GM21529 (cell line): ENCODE results near the gene ATCAY.
"Not testable (repeated sequence)": the region's sequence is repeated elsewhere in the genome, so short reads cannot be mapped to it uniquely, and the experiment has no call there.

Source experiments
- ATAC-seq: cut with Tn5 transposase; IDR thresholded peaks from one replicate; pipeline ENCODE4 v1.9.1; 2021; ENCODE audit not compliant: unreplicated experiment

The ATCAY gene

GRCh38 chr19:3945838-3946237, 65.4 kb downstream of the ATCAY start:
- ATAC-seq: no peak

DNA sequence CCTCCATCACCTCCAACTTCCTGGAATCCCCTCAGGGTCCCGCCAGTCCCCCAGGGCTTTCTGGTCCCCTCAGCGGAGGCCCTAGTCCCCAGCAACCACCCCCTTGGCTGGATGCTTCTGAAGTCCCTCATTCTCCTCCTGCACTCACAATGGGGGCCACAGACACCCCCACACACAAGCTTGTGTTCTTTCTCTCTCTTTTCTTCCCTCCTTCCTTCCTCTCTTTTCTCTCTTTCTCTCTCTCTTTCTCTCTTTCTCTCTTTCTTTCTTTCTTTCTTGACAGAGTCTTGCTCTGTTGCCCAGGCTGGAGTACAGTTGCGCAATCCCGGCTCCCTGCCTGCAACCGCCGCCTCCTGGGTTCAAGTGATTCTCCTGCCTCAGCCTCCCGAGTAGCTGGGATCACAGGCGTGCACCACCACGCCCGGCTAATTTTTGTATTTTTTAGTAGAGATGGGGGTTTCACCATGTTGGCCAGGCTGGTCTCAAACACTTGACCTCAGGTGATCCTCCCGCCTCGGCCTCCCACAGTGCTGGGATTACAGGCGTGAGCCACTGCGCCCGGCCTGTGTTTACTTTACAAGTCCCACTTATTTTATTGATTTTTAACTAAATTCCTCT, 66.9 kb downstream of the ATCAY start:
- ATAC-seq: not testable (repeated sequence)

DNA sequence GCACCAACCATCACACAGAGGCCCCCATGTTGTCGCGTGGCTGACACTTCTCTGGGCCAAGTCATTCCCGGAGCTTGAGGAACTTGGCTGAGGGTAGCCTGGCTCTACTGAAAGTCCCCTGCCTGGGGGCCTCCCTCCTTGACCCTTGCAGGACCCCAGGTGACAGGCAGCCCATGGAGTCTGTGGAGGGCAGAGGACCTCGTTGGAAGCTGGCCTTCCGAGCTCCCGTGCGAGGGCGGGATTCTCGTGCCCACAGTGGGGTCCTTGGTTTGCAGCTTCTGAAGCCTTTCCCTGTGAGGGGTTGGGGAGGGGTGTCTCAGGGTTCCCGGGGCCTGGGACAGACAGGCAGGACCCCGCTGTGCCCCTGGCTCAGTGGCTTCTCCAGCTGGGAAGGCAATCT, 68.8 kb downstream of the ATCAY start:
- ATAC-seq: no peak

DNA sequence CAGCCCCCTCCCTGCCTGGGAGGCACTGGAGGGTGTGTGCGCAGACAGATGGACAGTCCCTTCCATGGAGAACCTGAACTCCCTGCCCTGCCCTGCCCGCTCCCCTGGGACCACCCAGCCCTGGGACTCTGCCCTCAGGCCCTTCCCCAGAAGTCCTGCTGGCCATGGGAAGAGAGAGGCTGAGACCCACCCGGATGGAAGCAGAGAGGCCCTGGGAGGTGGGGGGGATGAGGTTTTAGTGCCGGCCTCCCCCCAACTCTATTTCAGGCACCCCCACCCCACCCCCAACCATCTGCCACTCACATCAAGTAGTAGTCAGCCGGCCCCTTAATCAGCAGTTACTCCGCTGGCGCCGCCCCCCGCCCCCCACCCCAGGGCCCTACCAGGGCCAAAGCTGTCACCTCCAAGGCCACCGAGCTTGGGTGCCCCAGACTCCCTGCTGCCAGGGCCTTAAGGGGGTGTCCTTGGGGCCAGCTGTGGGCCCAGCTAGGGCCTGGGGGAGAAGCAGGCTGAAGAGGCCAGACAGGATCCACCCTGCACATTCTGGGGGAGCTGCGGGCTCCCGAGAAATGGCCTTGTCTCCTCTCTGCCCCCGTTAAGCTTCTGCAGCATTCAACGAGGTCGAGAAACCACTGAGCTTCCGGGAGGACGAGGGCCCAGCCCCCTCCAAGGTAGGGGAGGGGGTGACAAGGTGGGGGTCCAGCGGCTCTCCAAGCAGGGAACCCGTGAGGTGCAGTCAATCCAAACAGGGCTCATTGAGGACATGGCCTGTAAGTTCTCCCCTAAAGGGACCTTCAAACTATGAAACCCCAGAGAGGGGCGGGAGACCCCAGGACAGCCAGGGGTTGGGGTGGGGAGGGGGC, 69.7 kb downstream of the ATCAY start:
- ATAC-seq: no peak

DNA sequence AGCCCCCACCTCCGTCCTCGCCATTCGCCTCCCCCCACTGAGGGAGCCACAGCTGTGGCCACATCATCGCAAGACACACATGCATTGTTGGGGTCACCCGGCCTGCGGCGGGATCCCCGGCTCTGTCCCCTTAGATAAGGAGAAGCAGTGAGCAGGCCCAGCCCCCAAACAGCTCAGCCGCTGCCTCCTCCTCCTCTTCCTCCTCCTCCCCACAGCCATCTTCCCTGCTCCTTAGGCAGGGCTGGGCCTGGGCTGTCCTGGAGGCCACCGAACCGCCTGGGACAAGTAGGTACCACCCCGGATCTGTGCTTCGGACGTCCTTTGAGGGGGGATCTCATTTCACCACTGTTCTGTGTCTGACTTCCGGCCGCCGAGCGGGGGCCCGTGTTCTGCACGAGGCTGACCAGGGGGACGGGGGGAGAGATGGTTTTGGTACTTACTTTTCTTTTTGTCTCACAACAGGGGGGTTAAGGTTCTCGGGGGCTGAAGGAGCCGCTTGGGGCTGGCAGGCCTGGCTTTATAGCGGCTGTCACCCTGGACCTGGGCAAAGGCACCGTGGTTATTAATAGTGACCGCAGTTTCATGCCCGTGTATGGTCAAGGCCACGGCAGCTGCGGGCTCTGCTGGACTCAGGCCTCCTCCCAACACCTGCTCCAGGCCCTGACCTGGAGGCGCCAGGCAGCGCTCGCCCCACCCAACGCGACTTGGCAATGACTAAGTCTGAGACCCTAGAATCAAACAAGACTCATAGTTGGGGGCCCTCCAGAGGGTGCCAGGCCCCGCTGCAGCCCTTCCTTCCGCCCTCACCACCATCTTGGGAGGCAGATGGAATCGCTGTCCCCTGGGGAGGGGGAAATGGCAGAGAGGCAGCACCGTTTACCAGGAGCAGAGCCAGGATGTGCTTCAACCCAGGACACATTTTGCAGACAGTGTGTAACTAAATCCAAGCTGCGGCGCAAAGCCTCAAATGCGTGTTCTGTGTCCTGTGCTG, 70.7 kb downstream of the ATCAY start:
- ATAC-seq: no peak

DNA sequence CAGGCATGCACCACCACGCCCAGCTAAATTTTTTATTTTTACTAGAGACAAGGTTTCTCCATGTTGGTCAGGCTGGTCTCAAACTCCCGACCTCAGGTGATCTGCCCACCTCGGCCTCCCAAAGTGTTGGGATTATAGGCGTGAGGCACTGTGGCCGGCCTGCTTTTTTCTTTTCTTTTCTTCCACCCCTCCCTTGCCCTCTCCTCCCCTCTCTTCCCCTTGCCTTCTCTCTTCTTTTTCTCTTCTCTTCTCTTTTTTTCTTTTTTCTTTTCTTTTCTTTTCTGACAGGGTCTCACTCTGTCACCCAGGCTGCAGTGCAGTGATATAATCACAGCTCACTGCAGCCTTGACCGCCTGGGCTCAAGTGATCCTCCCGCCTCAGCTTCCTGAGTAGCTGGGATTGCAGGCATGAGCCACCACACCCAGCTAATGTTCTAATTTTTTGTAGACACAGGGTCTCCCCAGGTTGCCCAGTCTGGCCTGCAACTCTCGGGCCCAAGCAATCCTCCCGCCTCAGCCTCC, 72.3 kb downstream of the ATCAY start:
- ATAC-seq: not testable (repeated sequence)

DNA sequence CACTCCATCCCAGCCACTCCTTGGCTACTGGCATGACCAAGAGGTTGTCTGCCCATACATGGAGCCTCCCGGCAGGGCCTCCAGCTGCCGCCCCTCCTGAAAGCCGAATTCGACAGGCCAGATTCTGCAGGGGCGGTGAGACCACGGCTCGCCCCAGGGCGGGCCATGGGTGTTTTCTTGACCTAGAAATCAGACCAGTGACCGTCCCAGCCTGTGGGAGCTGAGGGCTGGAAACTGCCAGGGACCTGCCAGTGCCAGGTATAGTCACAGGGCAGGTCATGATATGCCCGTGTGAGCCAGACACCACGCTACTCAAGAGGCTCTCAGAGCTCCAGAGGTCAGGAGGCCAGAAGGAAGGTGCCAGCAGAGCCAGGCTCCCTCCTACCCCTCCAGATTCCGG, 73.6 kb downstream of the ATCAY start:
- no peak for ATAC-seq

DNA sequence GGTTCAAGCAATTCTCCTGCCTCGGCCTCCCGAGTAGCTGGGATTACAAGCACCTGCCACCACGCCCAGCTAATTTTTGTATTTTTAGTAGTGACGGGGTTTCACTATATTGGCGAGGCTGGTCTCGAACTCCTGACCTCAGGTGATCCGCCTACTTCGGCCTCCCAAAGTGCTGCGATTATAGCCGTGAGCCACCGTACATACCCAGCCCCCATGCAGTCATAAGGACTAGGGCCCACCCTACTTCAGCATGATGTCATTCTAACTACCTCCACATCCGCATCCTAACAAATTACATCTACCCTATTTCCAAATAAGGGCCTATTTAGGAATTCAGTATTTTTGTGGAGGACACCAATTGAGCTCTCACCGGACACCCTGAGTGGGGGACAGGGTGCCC, 74.8 kb downstream of the ATCAY start:
- ATAC-seq: not testable (repeated sequence)

DNA sequence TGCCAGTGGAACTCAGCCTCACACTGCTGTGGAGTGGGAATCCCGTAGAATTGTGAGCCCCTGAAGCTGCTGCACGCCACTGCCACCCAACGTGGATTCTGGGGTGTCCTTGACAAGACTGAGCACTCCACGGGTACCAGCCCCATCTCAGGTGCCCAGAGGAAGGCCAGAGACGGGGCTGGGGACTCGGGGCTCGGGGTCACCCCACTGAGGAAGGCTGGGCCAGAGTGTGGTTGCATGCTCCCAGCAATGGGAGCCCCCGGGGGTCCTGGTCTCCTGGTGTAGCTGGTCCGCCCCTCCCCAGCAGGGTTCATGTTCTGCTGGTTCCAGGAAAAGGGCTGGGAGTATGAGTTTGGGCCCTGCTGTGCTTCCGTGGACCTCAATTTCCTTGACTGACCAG, 75.2 kb downstream of the ATCAY start:
- no peak for ATAC-seq

DNA sequence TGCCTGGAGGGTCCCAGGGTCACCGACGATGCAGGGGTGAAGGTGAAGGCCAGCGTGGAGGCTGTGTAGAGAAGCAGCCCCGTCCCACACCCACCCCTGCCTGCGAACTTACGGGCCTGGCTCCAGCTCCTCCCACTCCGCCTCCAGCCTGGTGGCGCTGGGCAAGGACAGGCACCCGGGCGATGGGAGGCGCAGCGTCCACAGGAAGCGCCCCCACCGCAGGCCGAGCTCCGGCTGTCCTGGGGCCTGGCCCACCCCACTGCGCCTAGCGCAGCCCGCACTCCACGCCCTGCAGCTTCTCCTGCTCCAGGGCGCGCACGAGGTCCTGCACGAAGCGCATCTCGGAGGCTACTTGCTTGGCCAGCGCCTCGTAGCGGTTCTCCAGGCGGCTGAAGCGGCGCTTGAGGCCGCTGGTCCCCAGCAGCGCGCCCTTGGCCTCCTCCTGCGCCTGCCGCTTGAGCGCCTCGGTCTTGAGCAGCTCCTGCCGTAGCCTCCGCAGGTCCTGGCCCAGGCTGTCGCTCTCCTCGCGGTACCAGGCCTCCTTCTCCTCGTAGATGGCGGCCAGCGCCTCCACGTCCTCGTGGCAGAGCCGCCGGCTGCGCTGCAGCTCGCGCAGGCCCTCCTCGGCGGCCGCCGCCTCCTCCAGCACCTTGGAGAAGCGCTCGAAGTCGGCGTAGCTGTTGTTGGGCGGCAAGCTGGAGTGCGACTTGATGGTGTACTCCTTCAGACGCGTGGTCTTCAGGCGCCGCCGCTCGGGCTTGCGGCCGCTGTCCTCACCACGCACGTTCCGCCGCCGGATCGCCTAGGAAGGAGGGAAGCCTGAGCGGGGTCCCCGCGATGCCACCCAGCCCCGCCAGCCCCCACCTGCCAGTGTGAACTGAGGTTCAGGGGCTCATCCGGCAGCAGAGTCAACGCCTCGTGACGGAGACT, 78.6 kb downstream of the ATCAY start:
- no peak for ATAC-seq

GRCh38 chr19:3959766-3960131, 79.3 kb downstream of the ATCAY start:
- no peak for ATAC-seq

- no peak for ATAC-seq
Measured at GRCh38 chr19:3961007-3961406, 80.5 kb downstream of the ATCAY start.

- ATAC-seq: no peak
Measured at GRCh38 chr19:3963458-3964255, 83.2 kb downstream of the ATCAY start.

GRCh38 chr19:3964256-3965194, 84.0 kb downstream of the ATCAY start:
- ATAC-seq: no peak

GRCh38 chr19:3966051-3967017, 85.8 kb downstream of the ATCAY start:
- ATAC-seq: no peak

GRCh38 chr19:3967983-3968382, 87.5 kb downstream of the ATCAY start:
- ATAC-seq: not testable (repeated sequence)
